ENCODE results near the gene ASXL1.

Gene ASXL1

DNA sequence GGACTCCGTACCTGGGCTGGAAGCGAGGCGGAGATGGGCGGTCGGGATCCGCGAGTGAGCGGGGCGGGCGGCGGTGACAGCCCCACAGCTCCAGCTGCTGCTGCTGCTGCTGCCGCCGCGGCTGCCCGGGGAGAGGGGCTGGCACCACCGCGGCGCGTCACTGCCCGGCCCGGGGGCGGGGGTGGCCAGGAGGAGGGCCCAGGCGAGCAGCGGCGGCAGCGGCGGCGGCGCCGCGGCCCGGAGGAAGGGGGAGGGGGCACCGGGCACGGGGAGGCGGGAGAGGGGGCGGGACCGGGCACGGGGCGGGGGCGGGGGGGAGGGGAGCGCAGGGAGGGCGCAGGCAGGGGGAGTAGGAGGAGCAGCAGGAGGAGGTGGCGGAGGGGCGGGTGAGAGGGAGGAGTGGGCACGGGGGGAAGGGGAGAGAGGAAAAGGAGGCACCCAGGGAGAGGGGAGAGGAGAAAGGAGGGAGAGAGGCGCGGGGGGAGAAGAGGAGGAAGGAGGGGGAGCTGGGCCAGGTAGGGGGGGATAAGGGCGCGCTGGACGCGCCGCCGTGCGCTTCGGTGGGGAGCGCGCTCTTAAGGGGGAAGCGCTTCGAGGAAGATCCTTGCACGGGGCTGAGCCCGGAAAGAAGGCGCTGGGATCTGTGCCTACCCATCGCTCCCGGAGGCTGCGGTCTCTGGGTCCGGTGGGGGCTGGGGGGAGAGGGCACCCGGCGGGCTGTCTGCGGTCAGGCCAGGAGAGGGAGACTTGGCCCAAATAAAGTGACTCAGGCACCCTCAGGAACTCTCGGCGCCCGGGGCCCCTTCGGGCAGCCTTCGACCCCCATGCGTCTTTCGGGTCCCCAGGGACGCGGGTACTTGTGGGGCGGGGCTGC is 125.5 kb downstream of the ASXL1 start:
- DNase-seq: peak; percentile 85

DNA sequence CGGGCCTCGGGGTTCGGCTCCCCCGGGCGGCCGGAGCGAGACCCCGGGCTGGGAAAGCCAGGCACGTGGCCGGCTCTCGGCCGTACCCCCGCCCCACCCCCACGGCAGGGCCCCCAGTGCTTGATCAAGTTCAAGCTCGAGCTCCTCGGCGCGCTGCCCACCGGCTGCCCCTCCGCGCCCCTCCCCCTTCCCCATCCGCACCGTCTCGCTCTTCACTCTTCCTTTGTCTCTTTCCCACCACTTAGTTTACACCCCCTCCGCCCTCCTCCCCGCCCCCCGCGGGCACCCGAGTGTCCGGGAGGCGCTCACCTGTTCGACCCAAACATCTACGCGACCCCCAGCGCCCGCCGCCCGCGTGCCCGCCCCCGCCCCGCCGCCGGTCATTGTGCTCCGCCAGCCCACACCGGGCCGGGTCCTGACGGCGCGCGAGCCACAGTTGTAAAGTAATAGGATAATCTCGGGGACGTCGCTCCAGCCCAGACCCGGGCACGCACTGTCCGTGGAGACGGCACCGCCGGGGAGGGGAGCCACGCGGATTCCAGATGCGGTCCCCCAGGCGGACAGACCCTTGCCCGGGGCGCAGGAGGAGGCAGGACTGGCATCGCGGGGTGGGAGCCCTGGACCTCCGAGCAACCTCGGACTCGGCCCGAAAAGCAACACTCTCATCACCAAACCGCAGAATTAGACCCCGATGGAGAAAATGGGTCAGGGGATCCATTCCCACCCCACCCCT is 126.3 kb downstream of the ASXL1 start:
- DNase-seq: peak; percentile 17

DNA sequence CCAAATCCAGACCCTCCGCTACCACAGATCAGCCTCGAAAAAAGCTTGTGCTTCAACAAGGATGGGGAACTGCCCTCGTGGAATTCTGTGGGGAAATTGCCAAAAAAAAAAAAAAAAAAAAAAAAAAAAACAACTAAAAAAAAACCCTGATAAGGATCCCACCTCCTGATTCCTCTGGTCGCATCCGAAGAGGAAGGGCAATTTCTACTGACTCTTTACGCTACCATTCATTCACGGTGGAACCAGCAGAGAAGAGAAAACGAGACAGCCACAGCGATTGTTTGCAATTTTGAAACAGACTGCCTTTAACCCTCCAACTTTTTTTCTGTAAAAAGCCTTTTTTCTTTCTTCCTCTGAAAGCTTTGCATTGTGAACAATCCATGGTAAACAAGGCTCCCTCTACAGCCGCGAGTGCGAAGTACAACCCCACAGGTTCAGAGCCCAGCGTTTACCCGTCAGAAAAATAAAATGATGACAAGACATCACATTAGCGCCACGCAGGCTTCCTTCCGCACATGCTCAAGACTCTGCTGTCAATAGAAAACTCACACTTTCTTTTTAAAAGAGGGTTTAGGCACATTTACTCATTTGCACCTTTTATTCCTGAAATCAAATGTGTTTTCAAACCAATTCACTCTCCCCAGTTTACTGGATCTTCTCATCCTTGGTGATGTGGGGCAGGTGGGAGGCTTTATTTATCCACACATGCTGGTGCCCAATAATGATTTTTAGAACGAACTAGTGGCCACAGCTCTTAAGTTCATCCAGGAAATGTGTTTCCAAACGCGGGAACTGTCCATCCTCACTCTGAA is 127.0 kb downstream of the ASXL1 start:
- DNase-seq: peak; percentile 84

DNA sequence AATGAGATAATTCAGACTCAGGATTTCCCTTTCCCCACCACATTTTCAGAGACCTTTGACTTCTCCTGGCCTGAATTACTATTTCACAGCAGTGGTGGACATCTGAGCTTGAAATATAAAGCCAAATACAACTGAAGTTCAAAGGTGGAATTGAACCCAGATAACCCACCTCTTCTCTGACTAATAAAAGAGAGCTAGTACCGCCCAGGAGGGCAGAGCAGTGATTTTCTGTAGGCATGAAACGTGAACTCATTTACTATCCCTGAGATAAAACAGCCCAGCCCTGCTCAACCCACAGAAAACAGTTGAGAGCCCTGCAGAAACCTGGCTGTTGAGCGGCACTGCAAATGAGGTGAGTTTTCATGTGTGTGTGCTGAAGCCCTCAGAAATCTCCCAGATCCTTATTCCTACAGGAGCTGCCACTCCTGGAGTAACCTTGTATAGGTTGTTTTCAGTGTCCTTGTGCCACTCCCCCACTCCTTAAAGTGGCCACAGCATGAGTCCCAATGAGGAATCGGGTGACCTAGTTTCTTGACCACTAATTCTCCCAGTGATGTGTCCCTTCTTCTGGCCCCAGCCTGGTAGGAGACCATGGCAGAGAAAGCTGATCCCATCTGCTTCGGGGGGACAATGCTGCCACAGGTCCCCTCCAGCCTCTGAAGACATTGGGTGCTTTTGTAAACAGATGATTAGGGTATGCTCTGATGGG is 127.8 kb downstream of the ASXL1 start:
- no peak for DNase-seq

DNA sequence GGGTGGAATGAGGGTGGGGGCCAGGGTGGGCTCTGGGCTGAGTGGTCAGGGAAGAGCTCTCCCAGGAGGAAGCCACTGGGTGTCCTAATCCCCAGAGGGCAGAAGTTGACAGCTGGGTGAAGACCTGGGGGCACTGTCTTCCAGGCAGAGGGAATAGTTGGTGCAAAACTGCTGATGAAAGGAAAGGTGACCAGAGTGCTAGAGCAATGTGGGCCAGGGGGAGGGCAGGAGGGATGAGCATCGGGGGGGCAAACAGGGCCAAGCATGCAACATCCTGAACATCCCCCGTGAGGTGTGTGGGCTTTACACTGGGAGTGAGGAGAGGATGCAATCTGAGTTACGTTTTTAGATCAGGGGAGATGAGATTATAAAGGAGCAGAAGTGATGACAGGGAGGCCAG is 129.2 kb downstream of the ASXL1 start:
- DNase-seq: no peak

DNA sequence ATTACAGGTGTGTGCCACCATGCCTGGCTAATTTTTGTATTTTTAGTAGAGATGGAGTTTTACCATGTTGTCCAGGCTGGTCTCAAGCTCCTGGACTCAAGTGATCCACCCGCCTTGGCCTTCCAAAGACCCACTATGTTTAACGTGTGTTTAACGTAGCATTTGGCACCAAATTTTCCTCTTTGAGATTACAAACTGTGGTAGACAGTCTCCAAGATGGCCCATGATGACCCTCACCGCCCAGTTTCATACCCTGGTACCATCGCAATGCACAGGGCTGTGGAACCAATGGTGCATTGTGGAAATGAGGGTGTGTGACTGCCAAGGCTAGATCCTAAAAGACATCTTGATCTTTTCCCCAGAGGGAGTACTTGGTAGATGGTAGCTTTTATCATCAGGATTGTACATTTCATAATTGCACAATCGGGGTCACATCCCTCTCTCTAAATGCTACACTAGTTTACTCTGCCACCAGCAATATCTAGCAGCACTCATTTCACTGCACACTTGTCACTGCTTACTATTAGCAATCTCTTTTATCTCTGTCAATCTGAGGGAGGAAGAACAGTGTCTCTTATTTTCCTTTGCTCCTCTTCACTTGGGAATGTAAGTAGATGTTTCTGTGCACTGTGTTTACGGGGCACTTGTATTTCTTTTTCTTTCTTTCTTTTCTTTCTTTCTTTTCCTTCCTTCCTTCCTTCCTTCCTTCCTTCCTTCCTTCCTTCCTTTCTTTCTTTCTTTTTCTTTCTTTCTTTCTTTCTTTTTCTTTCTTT is 130.1 kb downstream of the ASXL1 start:
- no peak for DNase-seq
